Measurements from ENCODE around the gene NOVA2. TPM values are rescaled to one million over a fixed set of nuclear protein-coding genes. Genes with fewer than 3 reads are reported as not detected.

NOVA2 gene
- total and polyA plus RNA-seq, 9 of the 15 experiments (the other 6 are each of a cell fraction or from before 2014, with no cell fraction given), result not detected

DNA sequence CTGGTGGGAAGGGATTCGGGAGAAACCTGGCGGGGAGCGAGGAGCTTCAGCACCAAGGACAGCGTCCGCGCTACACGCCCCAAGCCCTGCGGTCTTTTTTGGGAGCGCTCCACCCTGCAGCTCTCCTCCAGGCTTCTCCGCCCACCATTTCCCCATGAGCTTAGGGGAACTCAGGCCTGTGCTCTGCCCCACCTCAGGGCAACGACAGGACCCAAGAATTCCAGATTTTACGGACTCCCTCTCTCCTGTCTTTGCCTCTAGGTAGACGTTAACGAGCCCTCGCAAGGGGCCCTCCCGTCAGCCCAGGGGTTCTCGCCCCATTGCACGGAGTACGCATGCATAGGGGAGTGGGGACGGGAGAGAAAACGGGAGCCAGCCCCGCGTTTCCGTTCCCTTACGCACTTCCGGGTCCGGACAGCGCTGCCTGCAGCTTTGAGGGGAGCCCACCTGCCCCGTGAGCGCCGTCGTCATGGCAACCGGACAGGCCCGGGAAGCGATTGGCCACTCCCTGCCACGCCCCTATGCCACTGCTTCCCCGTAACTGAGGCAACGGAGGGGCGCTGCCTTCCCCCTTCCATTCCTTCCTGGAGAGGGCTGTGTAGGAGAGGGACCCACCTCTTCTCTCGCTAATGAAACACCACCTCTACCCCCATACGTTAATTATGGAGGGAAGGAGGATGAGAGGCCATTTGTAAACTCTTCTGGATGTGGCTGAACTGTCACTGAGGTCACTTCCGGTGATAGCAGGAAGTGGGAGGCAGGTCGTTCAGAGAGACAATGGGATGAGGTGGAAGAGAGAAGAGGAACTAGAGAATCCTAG is 20.8 kb downstream of the NOVA2 start (continued):
- TF ChIP-seq KLF6 (CRISPR knock-in tag; IDR thresholded peaks at IDR 0.05; ENCODE audit: borderline replicate concordance) (no peak), MAFK (IDR thresholded peaks at IDR 0.05; ENCODE audit: low read length) (no peak), FUS (optimal IDR thresholded peaks at IDR 0.05; ENCODE audit: low read depth, low read length) (no peak), PHB (CRISPR knock-in tag; IDR thresholded peaks at IDR 0.05) (no peak), TRIM24 (IDR thresholded peaks at IDR 0.05) (no peak), TEAD1 (CRISPR knock-in tag; IDR thresholded peaks at IDR 0.05) (no peak), DDX20 (tag; IDR thresholded peaks at IDR 0.05; ENCODE audit: low read depth) (no peak)
- TF ChIP-seq, protein P1, sequence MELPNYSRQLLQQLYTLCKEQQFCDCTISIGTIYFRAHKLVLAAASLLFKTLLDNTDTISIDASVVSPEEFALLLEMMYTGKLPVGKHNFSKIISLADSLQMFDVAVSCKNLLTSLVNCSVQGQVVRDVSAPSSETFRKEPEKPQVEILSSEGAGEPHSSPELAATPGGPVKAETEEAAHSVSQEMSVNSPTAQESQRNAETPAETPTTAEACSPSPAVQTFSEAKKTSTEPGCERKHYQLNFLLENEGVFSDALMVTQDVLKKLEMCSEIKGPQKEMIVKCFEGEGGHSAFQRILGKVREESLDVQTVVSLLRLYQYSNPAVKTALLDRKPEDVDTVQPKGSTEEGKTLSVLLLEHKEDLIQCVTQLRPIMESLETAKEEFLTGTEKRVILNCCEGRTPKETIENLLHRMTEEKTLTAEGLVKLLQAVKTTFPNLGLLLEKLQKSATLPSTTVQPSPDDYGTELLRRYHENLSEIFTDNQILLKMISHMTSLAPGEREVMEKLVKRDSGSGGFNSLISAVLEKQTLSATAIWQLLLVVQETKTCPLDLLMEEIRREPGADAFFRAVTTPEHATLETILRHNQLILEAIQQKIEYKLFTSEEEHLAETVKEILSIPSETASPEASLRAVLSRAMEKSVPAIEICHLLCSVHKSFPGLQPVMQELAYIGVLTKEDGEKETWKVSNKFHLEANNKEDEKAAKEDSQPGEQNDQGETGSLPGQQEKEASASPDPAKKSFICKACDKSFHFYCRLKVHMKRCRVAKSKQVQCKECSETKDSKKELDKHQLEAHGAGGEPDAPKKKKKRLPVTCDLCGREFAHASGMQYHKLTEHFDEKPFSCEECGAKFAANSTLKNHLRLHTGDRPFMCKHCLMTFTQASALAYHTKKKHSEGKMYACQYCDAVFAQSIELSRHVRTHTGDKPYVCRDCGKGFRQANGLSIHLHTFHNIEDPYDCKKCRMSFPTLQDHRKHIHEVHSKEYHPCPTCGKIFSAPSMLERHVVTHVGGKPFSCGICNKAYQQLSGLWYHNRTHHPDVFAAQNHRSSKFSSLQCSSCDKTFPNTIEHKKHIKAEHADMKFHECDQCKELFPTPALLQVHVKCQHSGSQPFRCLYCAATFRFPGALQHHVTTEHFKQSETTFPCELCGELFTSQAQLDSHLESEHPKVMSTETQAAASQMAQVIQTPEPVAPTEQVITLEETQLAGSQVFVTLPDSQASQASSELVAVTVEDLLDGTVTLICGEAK (IDR thresholded peaks at IDR 0.05), result peak; percentile 91
- TF ChIP-seq, protein P1 (CRISPR knock-in tag; IDR thresholded peaks at IDR 0.05), result no peak
- TF ChIP-seq, protein P2, sequence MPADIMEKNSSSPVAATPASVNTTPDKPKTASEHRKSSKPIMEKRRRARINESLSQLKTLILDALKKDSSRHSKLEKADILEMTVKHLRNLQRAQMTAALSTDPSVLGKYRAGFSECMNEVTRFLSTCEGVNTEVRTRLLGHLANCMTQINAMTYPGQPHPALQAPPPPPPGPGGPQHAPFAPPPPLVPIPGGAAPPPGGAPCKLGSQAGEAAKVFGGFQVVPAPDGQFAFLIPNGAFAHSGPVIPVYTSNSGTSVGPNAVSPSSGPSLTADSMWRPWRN (IDR thresholded peaks at IDR 0.05; ENCODE audit: low read depth), result no peak
- TF ChIP-seq, protein P3, sequence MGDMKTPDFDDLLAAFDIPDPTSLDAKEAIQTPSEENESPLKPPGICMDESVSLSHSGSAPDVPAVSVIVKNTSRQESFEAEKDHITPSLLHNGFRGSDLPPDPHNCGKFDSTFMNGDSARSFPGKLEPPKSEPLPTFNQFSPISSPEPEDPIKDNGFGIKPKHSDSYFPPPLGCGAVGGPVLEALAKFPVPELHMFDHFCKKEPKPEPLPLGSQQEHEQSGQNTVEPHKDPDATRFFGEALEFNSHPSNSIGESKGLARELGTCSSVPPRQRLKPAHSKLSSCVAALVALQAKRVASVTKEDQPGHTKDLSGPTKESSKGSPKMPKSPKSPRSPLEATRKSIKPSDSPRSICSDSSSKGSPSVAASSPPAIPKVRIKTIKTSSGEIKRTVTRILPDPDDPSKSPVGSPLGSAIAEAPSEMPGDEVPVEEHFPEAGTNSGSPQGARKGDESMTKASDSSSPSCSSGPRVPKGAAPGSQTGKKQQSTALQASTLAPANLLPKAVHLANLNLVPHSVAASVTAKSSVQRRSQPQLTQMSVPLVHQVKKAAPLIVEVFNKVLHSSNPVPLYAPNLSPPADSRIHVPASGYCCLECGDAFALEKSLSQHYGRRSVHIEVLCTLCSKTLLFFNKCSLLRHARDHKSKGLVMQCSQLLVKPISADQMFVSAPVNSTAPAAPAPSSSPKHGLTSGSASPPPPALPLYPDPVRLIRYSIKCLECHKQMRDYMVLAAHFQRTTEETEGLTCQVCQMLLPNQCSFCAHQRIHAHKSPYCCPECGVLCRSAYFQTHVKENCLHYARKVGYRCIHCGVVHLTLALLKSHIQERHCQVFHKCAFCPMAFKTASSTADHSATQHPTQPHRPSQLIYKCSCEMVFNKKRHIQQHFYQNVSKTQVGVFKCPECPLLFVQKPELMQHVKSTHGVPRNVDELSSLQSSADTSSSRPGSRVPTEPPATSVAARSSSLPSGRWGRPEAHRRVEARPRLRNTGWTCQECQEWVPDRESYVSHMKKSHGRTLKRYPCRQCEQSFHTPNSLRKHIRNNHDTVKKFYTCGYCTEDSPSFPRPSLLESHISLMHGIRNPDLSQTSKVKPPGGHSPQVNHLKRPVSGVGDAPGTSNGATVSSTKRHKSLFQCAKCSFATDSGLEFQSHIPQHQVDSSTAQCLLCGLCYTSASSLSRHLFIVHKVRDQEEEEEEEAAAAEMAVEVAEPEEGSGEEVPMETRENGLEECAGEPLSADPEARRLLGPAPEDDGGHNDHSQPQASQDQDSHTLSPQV (IDR thresholded peaks at IDR 0.05), result no peak
- TF ChIP-seq, protein P4, sequence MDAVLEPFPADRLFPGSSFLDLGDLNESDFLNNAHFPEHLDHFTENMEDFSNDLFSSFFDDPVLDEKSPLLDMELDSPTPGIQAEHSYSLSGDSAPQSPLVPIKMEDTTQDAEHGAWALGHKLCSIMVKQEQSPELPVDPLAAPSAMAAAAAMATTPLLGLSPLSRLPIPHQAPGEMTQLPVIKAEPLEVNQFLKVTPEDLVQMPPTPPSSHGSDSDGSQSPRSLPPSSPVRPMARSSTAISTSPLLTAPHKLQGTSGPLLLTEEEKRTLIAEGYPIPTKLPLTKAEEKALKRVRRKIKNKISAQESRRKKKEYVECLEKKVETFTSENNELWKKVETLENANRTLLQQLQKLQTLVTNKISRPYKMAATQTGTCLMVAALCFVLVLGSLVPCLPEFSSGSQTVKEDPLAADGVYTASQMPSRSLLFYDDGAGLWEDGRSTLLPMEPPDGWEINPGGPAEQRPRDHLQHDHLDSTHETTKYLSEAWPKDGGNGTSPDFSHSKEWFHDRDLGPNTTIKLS (IDR thresholded peaks at IDR 0.05; ENCODE audit: borderline replicate concordance, low read depth), result no peak
